GM03348 (cell line): ENCODE data around the gene CD109.

ENCODE experiments used
- DNase-seq: peaks from one replicate; pipeline ENCODE4 v3.0.0; 2012; ENCODE audit warnings: low spot score

Gene CD109

GRCh38 chr6:73860303-73860702 is 164.3 kb downstream of the CD109 start:
- DNase-seq, result no peak

GRCh38 chr6:73866305-73866704 is 170.3 kb downstream of the CD109 start:
- no peak for DNase-seq

DNA sequence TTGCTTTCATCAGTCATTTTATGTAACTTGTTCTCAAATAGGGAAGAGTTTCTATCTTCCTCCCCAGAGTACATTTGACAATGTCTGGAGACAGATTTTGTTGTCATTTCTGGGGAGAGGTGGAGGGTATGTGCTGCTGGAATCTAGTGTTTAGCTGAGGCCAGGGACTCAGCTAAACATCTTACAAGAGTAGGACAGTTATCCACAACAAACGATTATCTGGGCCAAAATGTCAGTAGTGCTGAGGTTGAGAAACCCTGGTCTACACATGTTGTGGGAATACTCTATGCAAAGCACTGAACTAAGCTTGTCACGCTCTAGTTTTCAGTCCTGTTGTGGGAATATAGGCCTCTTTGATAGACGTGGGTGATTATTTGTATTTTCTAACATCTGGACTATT is 171.4 kb downstream of the CD109 start:
- DNase-seq, result no peak

GRCh38 chr6:73870907-73871306 is 174.9 kb downstream of the CD109 start:
- no peak for DNase-seq

GRCh38 chr6:73873081-73873480 is 177.1 kb downstream of the CD109 start:
- no peak for DNase-seq
